HG03432 (cell line): ENCODE results near the gene ARHGEF2.

ENCODE experiments used
- ATAC-seq: cut with Tn5 transposase; IDR thresholded peaks from one replicate; pipeline ENCODE4 v1.9.1; 2021; ENCODE audit warnings: mild to moderate bottlenecking, moderate library complexity; ENCODE audit not compliant: unreplicated experiment

ARHGEF2 gene

GRCh38 chr1:155978325-155978972 is at the start of gene ARHGEF2:
Gene ARHGEF2 (minus strand): TSS chr1:155978547. CDS start chr1:155978427, 120 bp downstream.
- peak; percentile 57 for ATAC-seq

GRCh38 chr1:156026588-156026987 is 48.2 kb upstream of the ARHGEF2 start:
- ATAC-seq: no peak

GRCh38 chr1:156025876-156026275 is 47.5 kb upstream of the ARHGEF2 start:
- no peak for ATAC-seq

- no peak for ATAC-seq
Observed at GRCh38 chr1:156024801-156025200, 46.5 kb upstream of the ARHGEF2 start.

- ATAC-seq: no peak
Observed at GRCh38 chr1:156021954-156022353, 43.6 kb upstream of the ARHGEF2 start.

GRCh38 chr1:156021093-156021428 is 42.7 kb upstream of the ARHGEF2 start:
- ATAC-seq: no peak

- ATAC-seq: peak; percentile 98
Observed at GRCh38 chr1:156020293-156021092, 42.1 kb upstream of the ARHGEF2 start, which contains the start of gene SSR2. Gene SSR2 (minus strand): TSS chr1:156020951. CDS start chr1:156020167, 784 bp downstream.

GRCh38 chr1:156019946-156020292 is 41.6 kb upstream of the ARHGEF2 start:
- ATAC-seq: no peak

GRCh38 chr1:156014829-156015228 is 36.5 kb upstream of the ARHGEF2 start:
- no peak for ATAC-seq

GRCh38 chr1:156012051-156012817 is 33.9 kb upstream of the ARHGEF2 start:
- peak; percentile 85 for ATAC-seq

- no peak for ATAC-seq
Observed at GRCh38 chr1:156009404-156009803, 31.1 kb upstream of the ARHGEF2 start.

- no peak for ATAC-seq
Observed at GRCh38 chr1:156006666-156007376, 28.5 kb upstream of the ARHGEF2 start.

GRCh38 chr1:156004843-156005584 is 26.7 kb upstream of the ARHGEF2 start:
- no peak for ATAC-seq

GRCh38 chr1:156003923-156004188 is 25.5 kb upstream of the ARHGEF2 start:
- ATAC-seq: no peak

- ATAC-seq: no peak
Observed at GRCh38 chr1:156002188-156002911, 24.0 kb upstream of the ARHGEF2 start.

GRCh38 chr1:156001662-156002171 is 23.4 kb upstream of the ARHGEF2 start:
- ATAC-seq: no peak

GRCh38 chr1:156001021-156001661 is 22.8 kb upstream of the ARHGEF2 start:
- ATAC-seq: no peak

GRCh38 chr1:155999964-156000363 is 21.6 kb upstream of the ARHGEF2 start:
- ATAC-seq: no peak

GRCh38 chr1:155996166-155996565 is 17.8 kb upstream of the ARHGEF2 start:
- ATAC-seq: no peak
